Gastroesophageal sphincter (tissue), 3 donors: ENCODE results near the gene ADAM23.

ENCODE experiments used
- EP300 ChIP-seq: sonication (generic); formaldehyde crosslinking; IDR thresholded peaks from one replicate; pipeline ENCODE4 v1.6.1; 2017; ENCODE audit warnings: antibody characterized with exemption, mild to moderate bottlenecking
- TF ChIP-seq, protein P1 (sequence below), 4 experiments: fragments of 200-600 bp in 2 of 4; fragments of 450-650 bp in 2 of 4; sonication (generic) in 1 of 4; IDR thresholded peaks; one replicate each; pipeline ENCODE4 v1.5.1; 2017 to 2019; ENCODE audit warnings: antibody characterized with exemption in 4 of 4, mild to moderate bottlenecking in 2 of 4, moderate library complexity in 2 of 4

DNA sequence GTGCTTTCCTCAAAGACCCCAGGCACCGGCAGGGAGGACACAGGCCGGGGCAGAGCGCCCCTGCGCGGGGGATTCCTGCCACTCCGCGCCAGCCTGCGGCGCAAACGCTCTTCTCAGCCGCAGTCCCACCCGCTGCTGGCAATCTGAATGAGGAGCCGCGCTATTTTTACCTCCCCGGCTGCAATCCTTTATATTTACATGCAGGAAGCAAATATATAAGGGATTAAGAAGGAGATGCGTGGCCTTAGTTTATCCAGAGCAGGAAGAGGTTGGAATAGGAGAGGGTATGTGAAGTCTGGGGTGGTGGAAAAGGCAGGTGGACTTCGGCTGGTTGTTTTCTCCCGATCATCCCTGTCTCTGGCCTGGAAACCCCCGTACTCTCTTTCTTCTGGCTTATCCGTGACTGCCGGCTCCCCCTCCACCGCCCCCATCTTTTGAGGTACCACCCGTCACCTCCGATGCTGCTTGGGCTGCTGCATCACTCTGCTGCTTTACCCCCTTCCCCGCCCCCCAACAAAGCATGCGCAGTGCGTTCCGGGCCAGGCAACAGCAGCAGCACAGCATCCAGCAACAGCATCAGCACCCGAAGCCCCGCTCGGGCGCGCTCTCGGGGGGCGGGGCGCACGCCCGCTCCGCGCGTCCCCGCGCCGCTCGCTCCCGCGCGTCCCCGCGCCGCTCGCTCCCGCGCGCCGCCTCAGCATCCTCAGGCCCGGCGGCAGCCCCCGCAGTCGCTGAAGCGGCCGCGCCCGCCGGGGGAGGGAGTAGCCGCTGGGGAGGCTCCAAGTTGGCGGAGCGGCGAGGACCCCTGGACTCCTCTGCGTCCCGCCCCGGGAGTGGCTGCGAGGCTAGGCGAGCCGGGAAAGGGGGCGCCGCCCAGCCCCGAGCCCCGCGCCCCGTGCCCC, at the start of gene ADAM23:
- TF ChIP-seq EP300: no peak
- TF ChIP-seq, protein P1, sequence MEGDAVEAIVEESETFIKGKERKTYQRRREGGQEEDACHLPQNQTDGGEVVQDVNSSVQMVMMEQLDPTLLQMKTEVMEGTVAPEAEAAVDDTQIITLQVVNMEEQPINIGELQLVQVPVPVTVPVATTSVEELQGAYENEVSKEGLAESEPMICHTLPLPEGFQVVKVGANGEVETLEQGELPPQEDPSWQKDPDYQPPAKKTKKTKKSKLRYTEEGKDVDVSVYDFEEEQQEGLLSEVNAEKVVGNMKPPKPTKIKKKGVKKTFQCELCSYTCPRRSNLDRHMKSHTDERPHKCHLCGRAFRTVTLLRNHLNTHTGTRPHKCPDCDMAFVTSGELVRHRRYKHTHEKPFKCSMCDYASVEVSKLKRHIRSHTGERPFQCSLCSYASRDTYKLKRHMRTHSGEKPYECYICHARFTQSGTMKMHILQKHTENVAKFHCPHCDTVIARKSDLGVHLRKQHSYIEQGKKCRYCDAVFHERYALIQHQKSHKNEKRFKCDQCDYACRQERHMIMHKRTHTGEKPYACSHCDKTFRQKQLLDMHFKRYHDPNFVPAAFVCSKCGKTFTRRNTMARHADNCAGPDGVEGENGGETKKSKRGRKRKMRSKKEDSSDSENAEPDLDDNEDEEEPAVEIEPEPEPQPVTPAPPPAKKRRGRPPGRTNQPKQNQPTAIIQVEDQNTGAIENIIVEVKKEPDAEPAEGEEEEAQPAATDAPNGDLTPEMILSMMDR (IDR thresholded peaks at IDR 0.05): no peak
